Measurements from ENCODE around the gene CFDP1. TPM values are rescaled to one million over a fixed set of nuclear protein-coding genes. Genes with fewer than 3 reads are reported as not detected.

The CFDP1 gene
- polyA plus RNA-seq, 4 donors: 149 to 200 (median 170) TPM

DNA sequence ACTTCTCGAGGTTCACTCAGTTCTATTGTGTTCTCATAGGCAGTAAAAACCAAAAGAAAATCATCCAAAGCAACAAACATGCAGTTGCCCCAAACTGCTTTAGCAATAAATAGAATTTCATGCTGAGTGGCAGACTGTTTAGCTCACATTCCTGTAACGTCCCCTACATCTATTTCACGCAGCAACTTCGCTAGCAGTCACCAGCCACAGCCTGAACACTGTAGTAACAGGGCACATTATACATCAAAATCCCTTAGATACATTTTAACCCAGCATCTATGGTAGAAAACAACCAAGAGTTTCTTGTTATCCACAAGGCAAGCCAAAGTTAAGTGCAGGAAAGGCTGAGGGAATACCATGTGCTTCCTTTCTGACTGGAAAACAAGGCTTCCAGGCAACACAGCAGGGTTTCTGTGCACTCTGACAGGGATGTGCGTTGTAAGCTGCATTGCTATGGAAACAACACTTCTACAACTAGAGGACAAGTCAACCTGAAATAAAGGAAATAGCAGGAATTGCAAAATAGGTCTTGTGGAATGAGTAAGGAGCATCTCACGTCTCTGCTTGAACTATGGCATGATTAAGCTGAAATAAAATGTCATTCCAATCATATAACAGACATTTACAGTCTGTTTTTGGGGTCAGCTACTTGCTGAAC lies 55.4 kb downstream of the CFDP1 start:
- DNase-seq (ENCODE audit: low read depth in 4 of 4, low spot score in 3 of 4): no peak

DNA sequence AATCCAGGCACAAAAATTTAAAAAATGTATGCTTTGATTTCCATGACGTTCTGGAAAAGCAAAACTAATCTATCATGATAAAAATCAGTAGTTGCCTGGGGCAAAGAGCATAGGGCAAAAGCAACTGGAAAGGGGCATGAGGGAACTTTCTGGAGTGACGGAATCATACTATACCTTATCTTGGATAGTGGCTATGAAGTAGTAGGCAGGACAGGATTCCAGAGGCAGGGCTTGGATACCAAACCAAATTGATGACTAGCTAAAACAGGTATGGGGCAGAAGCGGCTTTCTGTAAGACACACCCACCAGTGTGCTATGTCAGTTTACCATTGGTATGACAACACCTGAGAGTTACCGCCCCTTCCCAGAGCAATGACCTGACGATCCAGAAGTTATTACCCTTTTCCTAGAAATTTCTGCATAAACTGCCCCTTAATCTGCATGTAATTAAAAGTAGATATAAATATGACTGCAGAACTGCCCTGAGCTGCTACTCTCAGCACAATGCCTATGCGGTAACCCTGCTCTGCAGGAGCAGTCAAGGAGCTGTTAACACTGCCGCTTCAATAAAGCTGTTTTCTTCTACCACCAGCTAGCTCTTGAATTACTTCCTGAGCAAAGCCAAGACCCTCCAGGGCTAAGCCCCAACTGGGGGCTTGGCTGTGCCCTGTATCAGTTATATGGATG lies 56.7 kb downstream of the CFDP1 start:
- DNase-seq (ENCODE audit: low read depth in 4 of 4, low spot score in 3 of 4): no peak

- no peak for DNase-seq (ENCODE audit: low read depth in 4 of 4, low spot score in 3 of 4)
Measured at GRCh38 chr16:75374388-75374787, 58.9 kb downstream of the CFDP1 start.

DNA sequence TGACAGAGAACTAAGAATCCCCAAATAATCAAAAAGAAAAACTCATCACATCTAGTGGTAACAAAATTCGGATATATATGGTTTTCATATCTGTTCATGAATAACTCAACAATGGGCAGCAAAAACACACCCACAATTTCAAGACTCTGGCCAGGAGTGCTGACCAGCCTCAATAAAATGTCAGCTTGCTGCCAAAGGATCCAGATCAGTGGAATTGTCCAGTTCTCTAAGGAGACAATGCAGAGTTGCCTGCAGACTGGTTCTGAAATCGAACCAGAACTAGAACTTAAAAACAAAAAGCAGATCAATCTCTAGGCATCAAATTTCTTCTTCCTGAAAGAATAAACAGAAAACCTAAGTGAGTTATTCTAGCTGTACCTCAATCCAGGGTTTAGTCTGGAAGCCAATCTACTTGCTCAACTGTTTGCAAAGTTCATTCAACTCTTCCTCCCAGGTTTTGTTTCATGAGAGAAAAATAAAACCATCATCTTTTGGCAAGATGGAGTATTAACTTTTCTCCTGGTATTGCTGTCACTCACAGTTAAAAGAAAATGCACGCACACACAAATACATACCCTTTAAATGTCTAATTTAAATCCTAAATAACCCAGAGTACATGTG lies 61.0 kb downstream of the CFDP1 start:
- no peak for DNase-seq (ENCODE audit: low read depth in 4 of 4, low spot score in 3 of 4)

DNA sequence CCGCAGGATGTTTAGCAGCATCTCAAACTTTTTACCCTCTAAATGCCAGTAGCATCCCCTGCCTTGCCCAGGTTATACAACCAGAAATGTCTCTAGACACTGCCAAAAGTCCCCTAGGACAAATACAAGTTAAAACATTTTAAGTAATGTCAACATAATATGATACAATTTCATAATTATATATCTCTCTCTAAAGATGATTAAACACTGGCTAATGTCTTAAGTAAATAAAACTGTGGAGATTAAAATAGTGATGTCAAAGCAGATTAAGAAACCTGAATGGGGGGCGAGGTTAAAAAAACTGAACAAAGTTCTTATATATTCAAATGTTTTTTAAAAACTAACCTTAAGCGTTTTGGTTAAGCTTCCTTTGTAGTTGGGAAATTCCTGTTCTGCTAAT lies 62.1 kb downstream of the CFDP1 start:
- DNase-seq (ENCODE audit: low read depth in 4 of 4, low spot score in 3 of 4): no peak

DNA sequence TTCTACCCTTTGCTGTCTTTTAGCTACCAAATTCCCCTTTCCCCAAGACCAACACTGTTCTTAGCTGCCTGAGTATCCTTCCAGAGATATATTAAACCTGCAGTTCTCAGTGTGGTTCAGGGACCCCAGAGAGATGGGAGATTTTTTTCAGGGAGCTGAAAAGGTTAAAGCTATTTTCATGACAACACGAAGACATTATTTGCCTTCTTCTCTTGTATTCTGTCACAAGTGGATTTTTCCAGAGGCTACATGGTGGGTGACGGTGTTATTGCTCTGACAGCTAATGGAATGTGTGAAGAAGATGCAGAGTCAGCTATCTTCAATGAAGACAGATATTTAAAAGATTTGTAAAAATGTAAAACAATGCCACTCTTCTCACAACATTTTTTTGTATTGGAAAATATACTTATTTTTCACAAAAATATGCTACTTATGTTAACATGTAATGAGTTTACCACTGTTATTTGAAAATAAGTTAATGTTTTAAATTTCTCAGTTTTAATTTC lies 69.0 kb downstream of the CFDP1 start:
- DNase-seq (ENCODE audit: low read depth in 4 of 4, low spot score in 3 of 4): no peak

- no peak for DNase-seq (ENCODE audit: low read depth in 4 of 4, low spot score in 3 of 4)
Measured at GRCh38 chr16:75362846-75363245, 70.5 kb downstream of the CFDP1 start.

DNA sequence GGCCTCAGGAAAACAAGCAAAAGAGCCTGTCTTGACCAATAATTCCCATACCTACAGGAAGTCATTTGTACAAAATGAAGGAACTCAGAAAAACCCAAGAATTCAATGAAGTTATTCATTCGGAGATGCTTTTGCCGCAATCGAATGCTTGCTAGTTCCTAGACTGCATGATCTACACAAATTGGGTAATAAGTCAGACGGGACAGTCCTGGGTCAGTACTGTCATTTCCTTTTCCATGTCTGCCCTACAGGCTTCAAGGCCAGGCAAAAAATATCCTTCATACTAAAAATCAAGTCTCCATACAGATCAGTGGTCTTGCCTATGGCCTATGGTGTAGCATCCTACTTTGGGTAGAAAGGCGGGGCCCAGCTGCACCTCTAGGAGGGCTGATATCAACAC lies 71.4 kb downstream of the CFDP1 start:
- no peak for DNase-seq (ENCODE audit: low read depth in 4 of 4, low spot score in 3 of 4)

- DNase-seq (ENCODE audit: low read depth in 4 of 4, low spot score in 3 of 4): no peak
Measured at GRCh38 chr16:75354170-75354569, 79.1 kb downstream of the CFDP1 start.

DNA sequence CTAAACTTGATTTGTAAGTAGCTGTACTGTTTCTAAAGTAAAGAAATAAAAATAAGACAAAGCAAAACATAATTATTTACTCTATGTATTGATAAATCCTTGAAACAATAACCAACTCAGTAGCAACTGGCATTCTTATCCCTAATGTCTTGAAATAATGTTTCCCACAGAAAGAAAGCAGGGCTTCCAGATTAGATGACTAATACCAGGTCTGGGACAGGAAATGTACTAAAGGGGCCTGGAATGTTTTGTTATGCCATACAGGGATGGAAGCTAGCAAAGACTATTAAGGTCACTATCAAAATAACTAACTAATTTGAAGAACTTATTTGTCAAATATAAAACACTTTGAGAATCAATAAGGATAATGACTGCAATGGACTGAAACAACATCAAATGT lies 82.1 kb downstream of the CFDP1 start:
- DNase-seq (ENCODE audit: low read depth in 4 of 4, low spot score in 3 of 4): no peak

GRCh38 chr16:75345711-75346110 lies 87.6 kb downstream of the CFDP1 start:
- DNase-seq (ENCODE audit: low read depth in 4 of 4, low spot score in 3 of 4): no peak

- no peak for DNase-seq (ENCODE audit: low read depth in 4 of 4, low spot score in 3 of 4)
Measured at GRCh38 chr16:75343941-75344340, 89.4 kb downstream of the CFDP1 start.

DNA sequence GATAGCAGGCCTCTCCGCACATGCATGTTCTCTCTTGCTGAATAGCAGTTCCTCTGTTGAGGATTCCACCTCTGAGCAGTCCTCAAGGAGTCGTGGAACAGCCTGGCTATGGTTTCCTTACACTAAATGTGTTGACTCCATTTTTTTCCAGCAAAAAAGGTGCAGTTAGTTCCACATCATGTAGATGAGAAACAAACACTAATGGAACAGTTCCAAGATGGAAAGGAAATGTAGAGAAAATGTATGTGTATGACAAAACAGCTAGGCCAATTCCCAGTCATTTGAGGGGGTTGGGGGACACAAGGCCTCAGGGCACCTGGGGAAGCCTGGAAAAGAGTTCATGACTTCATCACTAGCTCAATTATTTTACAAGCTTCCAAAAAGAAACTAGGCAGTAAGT lies 90.0 kb downstream of the CFDP1 start:
- DNase-seq (ENCODE audit: low read depth in 4 of 4, low spot score in 3 of 4): no peak

GRCh38 chr16:75342308-75342811 lies 90.9 kb downstream of the CFDP1 start:
- DNase-seq (ENCODE audit: low read depth in 4 of 4, low spot score in 3 of 4): no peak

DNA sequence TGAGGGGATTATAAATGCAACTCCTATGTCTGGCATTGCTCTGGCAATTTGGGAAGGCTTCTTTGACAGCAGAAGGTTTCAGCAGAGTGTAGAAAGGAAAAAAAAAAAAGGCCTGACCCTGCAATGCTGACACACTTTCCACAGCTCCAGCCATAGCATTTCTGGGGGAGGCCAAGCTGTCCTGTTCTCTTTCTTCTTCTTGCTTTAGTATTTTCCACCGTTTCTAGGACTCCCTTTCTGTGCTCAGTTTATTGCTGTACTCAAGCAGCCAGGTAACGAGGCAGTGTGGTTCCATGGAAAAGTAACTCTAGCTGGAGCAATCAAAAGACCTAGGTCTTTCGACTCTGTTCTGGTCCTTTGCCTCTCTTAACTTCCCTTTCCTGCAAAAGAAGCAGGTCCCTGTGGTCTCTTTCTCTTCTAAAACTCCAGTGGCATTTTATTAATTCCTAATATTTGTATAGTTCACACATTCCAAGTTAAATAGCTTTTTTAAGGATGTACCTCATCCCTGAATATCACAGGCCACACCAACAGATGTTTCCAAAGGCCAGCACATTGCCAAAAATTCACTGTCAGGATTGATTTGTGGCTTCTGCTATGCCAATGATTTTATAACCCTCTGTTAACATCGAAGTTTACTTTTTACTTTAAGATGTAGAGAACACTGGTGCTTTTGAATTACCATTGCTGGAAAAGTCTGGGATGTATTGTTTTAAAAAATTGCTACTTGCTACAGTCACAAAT lies 91.6 kb downstream of the CFDP1 start:
- no peak for DNase-seq (ENCODE audit: low read depth in 4 of 4, low spot score in 3 of 4)

DNA sequence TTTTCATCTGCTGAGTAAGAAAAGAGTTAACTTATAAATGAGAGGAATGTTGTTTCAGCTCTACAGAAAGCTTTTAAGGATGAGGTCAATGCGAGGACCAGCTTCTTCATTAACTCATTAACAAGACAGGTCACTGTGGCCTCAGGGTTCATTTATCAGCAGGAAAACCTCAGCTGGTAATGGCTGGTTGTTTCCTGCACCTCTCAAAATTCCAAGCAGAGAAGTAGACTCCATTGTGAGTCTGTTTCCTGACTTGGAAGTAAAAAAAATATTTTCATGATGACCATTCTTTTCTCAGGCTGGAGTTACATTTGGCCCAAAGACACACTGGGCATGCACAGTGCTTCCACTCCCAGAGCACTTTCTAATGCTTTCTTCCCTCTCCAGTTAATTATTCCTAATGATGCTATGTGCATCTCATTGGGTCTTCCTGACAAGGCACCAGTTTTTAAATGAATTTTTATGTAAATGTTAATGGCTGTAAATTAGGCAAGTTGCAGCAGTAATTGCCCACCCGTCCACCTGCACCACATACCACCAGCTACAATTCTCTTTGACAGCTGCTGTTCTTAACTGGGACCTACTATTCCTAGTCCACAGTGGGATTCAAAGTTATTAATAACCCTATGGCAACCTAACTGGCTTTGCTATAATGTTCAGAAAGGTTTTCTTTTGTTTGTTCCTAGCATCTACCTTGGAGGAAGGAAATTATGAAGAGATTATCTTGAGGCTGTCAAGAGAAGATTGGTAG lies 92.4 kb downstream of the CFDP1 start:
- peak in 1 of 4 donors; percentile 36 for DNase-seq (ENCODE audit: low read depth in 4 of 4, low spot score in 3 of 4)

DNA sequence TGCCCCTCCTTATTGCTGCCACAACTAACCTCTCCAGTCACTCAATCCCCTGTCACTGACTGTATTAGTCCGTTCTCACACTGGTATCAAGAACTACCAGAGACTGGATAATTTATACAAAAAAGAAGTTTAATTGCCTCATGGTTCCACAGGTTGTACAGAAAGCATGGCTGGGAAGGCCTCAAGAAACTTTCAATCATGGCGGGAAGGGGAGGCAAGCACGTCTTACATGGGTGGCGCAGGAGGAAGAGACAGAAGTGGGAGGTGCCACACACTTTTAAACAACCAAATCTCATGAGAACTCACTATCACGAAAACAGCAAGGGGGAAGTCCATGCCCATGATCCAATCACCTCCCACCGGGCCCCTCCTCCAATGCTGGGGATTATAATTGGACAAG lies 95.9 kb downstream of the CFDP1 start:
- no peak for DNase-seq (ENCODE audit: low read depth in 4 of 4, low spot score in 3 of 4)

DNA sequence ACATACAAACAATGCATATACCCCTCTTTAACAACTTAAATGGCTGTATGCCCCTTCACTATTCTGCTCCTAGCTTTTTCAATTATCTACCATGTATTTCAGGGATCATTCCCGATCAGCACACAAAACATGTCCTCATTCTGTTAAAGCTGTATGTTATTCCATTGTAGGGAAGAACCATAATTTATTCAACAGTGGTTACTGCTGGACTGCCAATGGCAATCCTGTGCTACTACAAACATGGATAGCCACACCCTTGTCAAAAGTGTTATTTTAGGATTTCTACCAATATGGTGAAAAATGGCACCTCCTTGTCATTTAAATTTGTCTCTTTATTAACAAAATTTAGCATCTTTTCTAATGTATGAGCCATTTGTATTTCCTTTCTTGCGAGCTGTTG lies 96.8 kb downstream of the CFDP1 start:
- no peak for DNase-seq (ENCODE audit: low read depth in 4 of 4, low spot score in 3 of 4)

GRCh38 chr16:75333721-75334163 lies 99.6 kb downstream of the CFDP1 start:
- DNase-seq (ENCODE audit: low read depth in 4 of 4, low spot score in 3 of 4): no peak

DNA sequence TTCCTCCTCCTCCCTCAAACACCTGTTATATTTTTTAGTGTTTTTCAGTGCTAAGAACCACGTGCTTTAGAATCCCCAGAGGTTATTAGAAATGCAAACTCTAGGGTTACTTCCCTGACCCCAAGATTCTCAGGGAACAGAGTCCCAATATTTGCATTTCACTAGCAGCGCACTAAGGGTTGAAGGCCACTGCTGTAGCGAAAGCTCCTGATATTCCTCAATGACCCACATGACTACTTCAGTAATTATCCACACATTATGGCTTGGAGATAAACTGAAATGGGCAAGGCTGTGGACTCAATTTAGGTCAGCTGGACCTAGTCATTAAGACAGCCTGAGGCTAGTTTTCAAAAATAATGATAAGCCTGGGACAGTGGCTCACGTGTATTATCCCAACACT lies 103.4 kb downstream of the CFDP1 start:
- no peak for DNase-seq (ENCODE audit: low read depth in 4 of 4, low spot score in 3 of 4)
